ENCODE data around the gene KRTAP5-4. TPM values are rescaled to one million over a fixed set of nuclear protein-coding genes. Genes with fewer than 3 reads are reported as not detected.
A peak's percentile ranks its signal among the peaks of the same experiment; 100 is the strongest.

Gene KRTAP5-4
- total RNA-seq, 1 donor from 2014 or later = not detected

DNA sequence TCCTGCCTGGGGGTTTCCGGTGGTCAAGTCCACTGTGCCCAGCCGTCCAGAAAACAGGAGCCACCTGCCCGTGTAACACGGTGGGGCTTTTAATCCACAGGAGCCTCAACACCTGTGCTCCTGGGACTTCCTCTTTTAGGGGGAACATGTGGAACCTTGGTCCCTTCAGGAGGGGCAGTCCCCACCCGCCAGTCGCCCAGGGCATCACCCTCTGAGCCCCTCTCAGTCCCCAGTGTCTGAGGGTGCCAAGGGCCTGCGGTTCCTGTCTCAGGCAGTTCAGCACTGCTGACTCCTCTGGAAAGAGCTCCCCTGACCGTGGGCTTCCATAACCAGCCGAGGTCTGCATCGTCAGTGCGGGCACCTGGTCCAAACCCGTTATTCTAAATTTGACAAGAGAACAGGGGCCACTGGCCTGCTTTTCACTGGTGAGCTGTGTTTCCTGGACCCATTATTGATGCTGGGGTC, 23.5 kb upstream of the KRTAP5-4 start:
- intact Hi-C loops (cut with DNase I) = no loop called here
- no peaks in the 10 kb centered on the region for H3K36me3 ChIP-seq
- H3K4me1 ChIP-seq = no peaks in the 10 kb centered on the region
- no peak overlapping the region for H3K4me3 ChIP-seq
- TF ChIP-seq CTCF (IDR thresholded peaks at IDR 0.05) = no peak
- peaks cover 19% of the 10 kb centered on the region for H3K27me3 ChIP-seq (ENCODE audit: low read depth)
- no peaks in the 10 kb centered on the region for H3K9me3 ChIP-seq
- H3K27ac ChIP-seq = no peak overlapping the region
- ATAC-seq (no peak), DNase-seq (no peak)

- no peak for DNase-seq
- H3K4me1 ChIP-seq = peaks cover 6% of the 10 kb centered on the region
- H3K27ac ChIP-seq = no peak overlapping the region
- ATAC-seq = peak in 1 of 2 donors; percentile 29
- no peak overlapping the region for H3K4me3 ChIP-seq
- no peak for TF ChIP-seq CTCF (IDR thresholded peaks at IDR 0.05)
- H3K27me3 ChIP-seq (ENCODE audit: low read depth) = peaks cover 23% of the 10 kb centered on the region
- no peaks in the 10 kb centered on the region for H3K9me3 ChIP-seq
- no peaks in the 10 kb centered on the region for H3K36me3 ChIP-seq
- intact Hi-C loops (cut with DNase I) = no loop called here
These were observed 22.8 kb upstream of the KRTAP5-4 start for GRCh38 chr11:1644601-1645356.

- H3K9me3 ChIP-seq = no peaks in the 10 kb centered on the region
- peaks cover 11% of the 10 kb centered on the region for H3K4me1 ChIP-seq
- DNase-seq (no peak), ATAC-seq (peak in 1 of 2 donors; percentile 7)
- no peak for TF ChIP-seq CTCF (IDR thresholded peaks at IDR 0.05)
- no peak overlapping the region for H3K4me3 ChIP-seq
- no peak overlapping the region for H3K27ac ChIP-seq
- peaks cover 28% of the 10 kb centered on the region for H3K27me3 ChIP-seq (ENCODE audit: low read depth)
- intact Hi-C loops (cut with DNase I) = no loop called here
- no peaks in the 10 kb centered on the region for H3K36me3 ChIP-seq
These were observed 21.3 kb upstream of the KRTAP5-4 start for GRCh38 chr11:1643146-1643690.

GRCh38 chr11:1642288-1643145, 20.6 kb upstream of the KRTAP5-4 start:
- no peak overlapping the region for H3K27ac ChIP-seq
- TF ChIP-seq CTCF (IDR thresholded peaks at IDR 0.05) = no peak
- peak in 1 of 2 donors; percentile 31 for ATAC-seq
- no peak for DNase-seq
- no peaks in the 10 kb centered on the region for H3K36me3 ChIP-seq
- peaks cover 11% of the 10 kb centered on the region for H3K4me1 ChIP-seq
- intact Hi-C loops (cut with DNase I) = no loop called here
- no peak overlapping the region for H3K4me3 ChIP-seq
- no peaks in the 10 kb centered on the region for H3K9me3 ChIP-seq
- peaks cover 26% of the 10 kb centered on the region for H3K27me3 ChIP-seq (ENCODE audit: low read depth)

DNA sequence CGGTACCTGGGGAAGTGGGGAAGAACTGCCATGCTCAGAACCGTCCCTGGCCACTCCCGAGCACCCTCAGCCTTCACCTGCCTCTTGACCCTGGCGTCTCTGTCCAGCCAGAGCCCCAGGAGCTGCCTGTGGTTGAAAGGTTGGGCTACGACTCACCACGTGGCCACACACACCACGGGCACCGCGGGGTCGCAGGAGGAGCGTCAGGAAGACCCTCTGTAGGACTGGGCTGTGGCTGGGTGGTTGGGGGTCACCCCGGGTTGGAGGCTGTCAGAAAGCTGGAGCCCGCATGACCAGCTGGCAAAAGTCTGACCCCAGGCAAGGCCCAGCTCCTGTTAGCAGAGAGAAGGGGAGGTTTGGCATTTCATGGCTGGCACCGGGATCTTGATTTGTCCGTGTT, 19.2 kb upstream of the KRTAP5-4 start:
- Histone ChIP-seq H3K4me3 (no peak overlapping the region), H3K27me3 (ENCODE audit: low read depth) (peaks cover 26% of the 10 kb centered on the region), H3K36me3 (no peaks in the 10 kb centered on the region), H3K27ac (no peak overlapping the region), H3K9me3 (no peaks in the 10 kb centered on the region), H3K4me1 (peaks cover 11% of the 10 kb centered on the region)
- ATAC-seq (no peak), DNase-seq (no peak)
- no peak for TF ChIP-seq CTCF (IDR thresholded peaks at IDR 0.05)
- intact Hi-C loops (cut with DNase I) = no loop called here

Data from lower lobe of right lung (tissue), 2 donors.